Gastrocnemius medialis (tissue), 4 donors: ENCODE data around the gene ZPBP.
"Not testable (repeated sequence)": the region's sequence is repeated elsewhere in the genome, so short reads cannot be mapped to it uniquely, and the experiment has no call there.

ENCODE experiments used
- POLR2A ChIP-seq, 2 donors: fragments of 450-650 bp; IDR thresholded peaks; one replicate each; pipeline ENCODE4 v1.6.1; 2017; ENCODE audit warnings: antibody characterized with exemption in 2 of 2, mild to moderate bottlenecking in 2 of 2, moderate library complexity in 2 of 2
- TF ChIP-seq, protein P1 (sequence below), 5 experiments: fragments of 450-650 bp in 3 of 5; fragments of 200-600 bp in 2 of 5; sonication (generic) in 2 of 5; IDR thresholded peaks in 4 of 5; conservative IDR thresholded peaks in 1 of 5; 1 replicate in 4 of 5; 2 replicates in 1 of 5; pipeline ENCODE4 v1.5.1; 2016 to 2019; ENCODE audit warnings: antibody characterized with exemption in 5 of 5, mild to moderate bottlenecking in 3 of 5, moderate library complexity in 3 of 5

DNA sequence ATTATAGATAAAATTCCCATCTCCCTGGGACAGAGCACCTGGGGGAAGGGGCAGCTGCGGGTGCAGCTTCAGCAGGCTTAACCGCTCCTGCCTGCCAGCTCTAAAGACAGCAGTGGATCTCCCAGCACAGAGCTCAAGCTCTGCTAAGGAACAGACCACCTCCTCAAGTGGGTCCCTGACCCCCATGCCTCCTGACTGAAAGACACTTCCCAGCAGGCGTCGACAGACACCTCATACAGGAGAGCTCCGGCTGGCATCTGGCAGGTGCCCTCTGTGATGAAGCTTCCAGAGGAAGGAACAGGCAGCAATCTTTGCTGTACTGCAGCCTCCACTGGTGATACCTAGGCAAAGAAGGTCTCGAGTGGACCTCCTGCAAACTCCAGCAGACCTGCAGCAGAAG lies 51.9 kb downstream of the ZPBP start:
- TF ChIP-seq, protein P1, sequence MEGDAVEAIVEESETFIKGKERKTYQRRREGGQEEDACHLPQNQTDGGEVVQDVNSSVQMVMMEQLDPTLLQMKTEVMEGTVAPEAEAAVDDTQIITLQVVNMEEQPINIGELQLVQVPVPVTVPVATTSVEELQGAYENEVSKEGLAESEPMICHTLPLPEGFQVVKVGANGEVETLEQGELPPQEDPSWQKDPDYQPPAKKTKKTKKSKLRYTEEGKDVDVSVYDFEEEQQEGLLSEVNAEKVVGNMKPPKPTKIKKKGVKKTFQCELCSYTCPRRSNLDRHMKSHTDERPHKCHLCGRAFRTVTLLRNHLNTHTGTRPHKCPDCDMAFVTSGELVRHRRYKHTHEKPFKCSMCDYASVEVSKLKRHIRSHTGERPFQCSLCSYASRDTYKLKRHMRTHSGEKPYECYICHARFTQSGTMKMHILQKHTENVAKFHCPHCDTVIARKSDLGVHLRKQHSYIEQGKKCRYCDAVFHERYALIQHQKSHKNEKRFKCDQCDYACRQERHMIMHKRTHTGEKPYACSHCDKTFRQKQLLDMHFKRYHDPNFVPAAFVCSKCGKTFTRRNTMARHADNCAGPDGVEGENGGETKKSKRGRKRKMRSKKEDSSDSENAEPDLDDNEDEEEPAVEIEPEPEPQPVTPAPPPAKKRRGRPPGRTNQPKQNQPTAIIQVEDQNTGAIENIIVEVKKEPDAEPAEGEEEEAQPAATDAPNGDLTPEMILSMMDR (IDR thresholded peaks at IDR 0.05 in 4 of 5, conservative IDR thresholded peaks at IDR 0.05 in 1 of 5), result not testable (repeated sequence)
- not testable (repeated sequence) for TF ChIP-seq POLR2A (IDR thresholded peaks at IDR 0.05)
